Nephron progenitor cell (in vitro differentiated cells): ENCODE measurements around the gene PDZD4.

Experiments used
- DNase-seq: peaks from one replicate; pipeline ENCODE4 v3.0.0; 2021
- H3K27ac Mint-ChIP-seq: 2 replicates; pipeline ENCODE4 v1.8.0; 2021; ENCODE audit warnings: mild to moderate bottlenecking, moderate library complexity, mixed read lengths
- H3K27me3 Mint-ChIP-seq: 2 replicates; pipeline ENCODE4 v1.8.0; 2021; ENCODE audit warnings: mild to moderate bottlenecking, low read depth, mixed read lengths; ENCODE audit not compliant: poor library complexity
- H3K36me3 Mint-ChIP-seq: 2 replicates; pipeline ENCODE4 v1.8.0; 2021; ENCODE audit warnings: low read depth, mixed read lengths
- H3K4me1 Mint-ChIP-seq: 2 replicates; pipeline ENCODE4 v1.8.0; 2021; ENCODE audit warnings: mixed read lengths
- H3K4me3 Mint-ChIP-seq: 2 replicates; pipeline ENCODE4 v1.8.0; 2021; ENCODE audit warnings: mild to moderate bottlenecking, moderate library complexity, mixed read lengths
- H3K9me3 Mint-ChIP-seq: 2 replicates; pipeline ENCODE4 v1.8.0; 2021; ENCODE audit warnings: mild to moderate bottlenecking, moderate library complexity, mixed read lengths
- CTCF ChIP-seq: fragments of 200-600 bp; sonication (generic); IDR thresholded peaks from 2 replicates; pipeline ENCODE4 v1.5.0; 2021; ENCODE audit warnings: antibody characterized with exemption

Gene PDZD4

GRCh38 chrX:153773741-153774575 lies 56.4 kb downstream of the PDZD4 start:
- Mint-ChIP-seq H3K4me1 (no peaks in the 10 kb centered on the region), H3K9me3 (peaks cover 21% of the 10 kb centered on the region), H3K36me3 (no peaks in the 10 kb centered on the region), H3K27me3 (peaks cover 4% of the 10 kb centered on the region), H3K27ac (no peak overlapping the region), H3K4me3 (no peak overlapping the region)
- TF ChIP-seq CTCF: no peak
- DNase-seq: peak; percentile 0

- peaks cover 21% of the 10 kb centered on the region for H3K9me3 Mint-ChIP-seq
- no peak for DNase-seq
- H3K27ac Mint-ChIP-seq: no peak overlapping the region
- H3K4me1 Mint-ChIP-seq: no peaks in the 10 kb centered on the region
- peaks cover 4% of the 10 kb centered on the region for H3K27me3 Mint-ChIP-seq
- no peaks in the 10 kb centered on the region for H3K36me3 Mint-ChIP-seq
- no peak overlapping the region for H3K4me3 Mint-ChIP-seq
- no peak for TF ChIP-seq CTCF
These were observed 57.1 kb downstream of the PDZD4 start for GRCh38 chrX:153773218-153773611.

GRCh38 chrX:153772316-153773217 lies 57.8 kb downstream of the PDZD4 start:
- Mint-ChIP-seq H3K4me3 (no peak overlapping the region), H3K36me3 (no peaks in the 10 kb centered on the region), H3K27me3 (peaks cover 4% of the 10 kb centered on the region), H3K4me1 (no peaks in the 10 kb centered on the region), H3K27ac (no peak overlapping the region), H3K9me3 (peaks cover 21% of the 10 kb centered on the region)
- DNase-seq: no peak
- no peak for TF ChIP-seq CTCF

- Mint-ChIP-seq H3K4me3 (no peak overlapping the region), H3K27ac (no peak overlapping the region)
- no peak for DNase-seq
These were observed 58.7 kb downstream of the PDZD4 start for GRCh38 chrX:153771415-153772315.

More at GRCh38 chrX:153771415-153772315, 58.7 kb downstream of the PDZD4 start:
- Mint-ChIP-seq H3K36me3 (no peaks in the 10 kb centered on the region), H3K27me3 (peaks cover 4% of the 10 kb centered on the region), H3K4me1 (peaks cover 2% of the 10 kb centered on the region), H3K9me3 (peaks cover 24% of the 10 kb centered on the region)
- TF ChIP-seq CTCF: no peak
